ENCODE results near the gene UGT1A7.

GRCh38 chr2:233693963-233694362, 12.3 kb downstream of the UGT1A7 start:
- TF ChIP-seq CTCF (IDR thresholded peaks at IDR 0.05; ENCODE audit: low read length): no peak
- TF ChIP-seq EZH2 (IDR thresholded peaks at IDR 0.05; ENCODE audit: borderline replicate concordance, low read length): no peak
